ENCODE results near the gene SSU72.

Gene SSU72

DNA sequence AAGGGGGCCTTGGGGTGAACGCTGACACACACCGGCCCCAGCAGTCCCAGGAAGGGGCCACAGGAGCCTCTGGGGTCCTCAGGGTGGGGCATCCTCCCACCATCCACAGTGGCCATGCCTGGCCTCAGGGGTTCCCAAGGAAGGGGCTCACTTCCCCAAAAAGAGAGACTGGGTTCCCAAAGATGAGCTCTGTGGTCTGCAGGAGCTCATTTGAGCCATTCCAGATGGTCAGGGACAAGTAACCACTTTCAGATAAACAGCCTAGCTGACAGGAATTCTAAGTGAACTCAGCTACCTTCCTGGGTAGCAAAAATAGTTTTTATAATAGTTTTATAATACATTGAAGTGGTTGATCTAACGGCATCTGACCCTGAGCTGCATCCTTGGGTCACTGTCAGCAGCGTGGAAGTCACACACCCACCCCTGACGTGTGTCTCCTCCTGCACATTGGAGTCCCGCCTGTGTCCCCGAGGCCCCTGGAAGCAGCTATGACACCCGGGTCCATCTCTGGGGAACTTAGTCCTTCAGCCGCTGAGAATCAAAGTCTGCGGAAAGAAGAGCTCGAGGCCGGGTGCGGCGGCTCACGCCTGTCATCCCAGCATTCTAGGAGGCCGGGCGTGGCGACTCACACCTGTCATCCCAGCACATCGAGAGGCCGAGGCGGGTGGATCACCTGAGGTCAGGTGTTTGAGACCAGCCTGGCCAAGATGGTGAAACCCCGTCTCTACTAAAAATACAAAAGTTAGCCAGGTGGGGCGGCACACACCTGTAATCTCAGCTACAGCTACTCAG, 28.5 kb downstream of the SSU72 start:
- no peak for TF ChIP-seq CTCF (conservative IDR thresholded peaks at IDR 0.05; ENCODE audit: low read length)
- no peak for TF ChIP-seq EZH2phosphoT487 (IDR thresholded peaks at IDR 0.05; ENCODE audit: borderline replicate concordance)
- Histone ChIP-seq H3K36me3 (ENCODE audit: insufficient read depth, low read length) (no peaks in the 10 kb centered on the region), H3F3A (ENCODE audit: low read depth) (no peaks in the 10 kb centered on the region), H2AFZ (ENCODE audit: low read length) (no peak overlapping the region), H3K79me2 (ENCODE audit: insufficient read depth, low read length) (no peaks in the 10 kb centered on the region), H4K20me1 (ENCODE audit: insufficient read depth, low read length, poor library complexity, severe bottlenecking) (no peaks in the 10 kb centered on the region), H3K4me3 (ENCODE audit: low read length, poor library complexity, severe bottlenecking) (no peak overlapping the region), H3K27me3 (ENCODE audit: insufficient read depth, low read length, poor library complexity, severe bottlenecking) (no peaks in the 10 kb centered on the region), H3K9ac (ENCODE audit: low read depth, low read length, poor library complexity, severe bottlenecking) (no peak overlapping the region), H3K4me2 (ENCODE audit: low read depth, low read length, poor library complexity, severe bottlenecking) (no peak overlapping the region), H3K4me1 (ENCODE audit: insufficient read depth, low read length, poor library complexity, severe bottlenecking) (no peaks in the 10 kb centered on the region), H3K9me3 (ENCODE audit: insufficient read depth, low read depth, low read length) (no peaks in the 10 kb centered on the region), H3K9me2 (replicated peaks; ENCODE audit: low read depth, low read length) (no peaks in the 10 kb centered on the region)

- no peaks in the 10 kb centered on the region for H3F3A ChIP-seq (ENCODE audit: low read depth)
These were observed 30.1 kb downstream of the SSU72 start for GRCh38 chr1:1544544-1544943.

GRCh38 chr1:1543706-1544099, 31.0 kb downstream of the SSU72 start:
- Histone ChIP-seq H3K79me2 (ENCODE audit: insufficient read depth, low read length) (no peaks in the 10 kb centered on the region), H3K4me2 (ENCODE audit: low read depth, low read length, poor library complexity, severe bottlenecking) (no peak overlapping the region), H3K9me3 (ENCODE audit: insufficient read depth, low read depth, low read length) (no peaks in the 10 kb centered on the region), H3K4me3 (ENCODE audit: low read length, poor library complexity, severe bottlenecking) (no peak overlapping the region), H2AFZ (ENCODE audit: low read length) (no peak overlapping the region), H3K36me3 (ENCODE audit: insufficient read depth, low read length) (no peaks in the 10 kb centered on the region), H4K20me1 (ENCODE audit: insufficient read depth, low read length, poor library complexity, severe bottlenecking) (no peaks in the 10 kb centered on the region), H3K4me1 (ENCODE audit: insufficient read depth, low read length, poor library complexity, severe bottlenecking) (no peaks in the 10 kb centered on the region), H3K9me2 (replicated peaks; ENCODE audit: low read depth, low read length) (no peaks in the 10 kb centered on the region), H3F3A (ENCODE audit: low read depth) (no peaks in the 10 kb centered on the region), H3K27me3 (ENCODE audit: insufficient read depth, low read length, poor library complexity, severe bottlenecking) (no peaks in the 10 kb centered on the region), H3K9ac (ENCODE audit: low read depth, low read length, poor library complexity, severe bottlenecking) (no peak overlapping the region)
- no peak for TF ChIP-seq EZH2phosphoT487 (IDR thresholded peaks at IDR 0.05; ENCODE audit: borderline replicate concordance)

More at GRCh38 chr1:1544544-1544943, 30.1 kb downstream of the SSU72 start:
- Histone ChIP-seq H3K9ac (ENCODE audit: low read depth, low read length, poor library complexity, severe bottlenecking) (no peak overlapping the region), H3K4me2 (ENCODE audit: low read depth, low read length, poor library complexity, severe bottlenecking) (no peak overlapping the region), H2AFZ (ENCODE audit: low read length) (no peak overlapping the region), H3K4me3 (ENCODE audit: low read length, poor library complexity, severe bottlenecking) (no peak overlapping the region), H3K9me2 (replicated peaks; ENCODE audit: low read depth, low read length) (no peaks in the 10 kb centered on the region), H4K20me1 (ENCODE audit: insufficient read depth, low read length, poor library complexity, severe bottlenecking) (no peaks in the 10 kb centered on the region), H3K9me3 (ENCODE audit: insufficient read depth, low read depth, low read length) (no peaks in the 10 kb centered on the region), H3K27me3 (ENCODE audit: insufficient read depth, low read length, poor library complexity, severe bottlenecking) (no peaks in the 10 kb centered on the region), H3K4me1 (ENCODE audit: insufficient read depth, low read length, poor library complexity, severe bottlenecking) (no peaks in the 10 kb centered on the region), H3K79me2 (ENCODE audit: insufficient read depth, low read length) (no peaks in the 10 kb centered on the region), H3K36me3 (ENCODE audit: insufficient read depth, low read length) (no peaks in the 10 kb centered on the region)
- TF ChIP-seq EZH2phosphoT487 (IDR thresholded peaks at IDR 0.05; ENCODE audit: borderline replicate concordance) = no peak
- no peak for TF ChIP-seq CTCF (conservative IDR thresholded peaks at IDR 0.05; ENCODE audit: low read length)

All from Loucy (cell line).